Measurements from ENCODE around the gene SLC38A8. TPM values are rescaled to one million over a fixed set of nuclear protein-coding genes. Genes with fewer than 3 reads are reported as not detected.
A peak's percentile ranks its signal among the peaks of the same experiment; 100 is the strongest.

Gene SLC38A8
- total RNA-seq, 5 donors from 2014 or later (not counting 1 experiment from before 2014, with no cell fraction given), result not detected

- CTCF ChIA-PET, result no interaction called here
- peak in 1 of 4 experiments; percentile 24 for ATAC-seq (replicated peaks in 1 of 4)
- H3K4me1 Mint-ChIP-seq, result peaks cover 0 to 1% (median 0%) of the 10 kb centered on the region in 3 donors
Measured at GRCh38 chr16:83995754-83996153, 46.8 kb downstream of the SLC38A8 start.

GRCh38 chr16:83994703-83995102, 47.9 kb downstream of the SLC38A8 start:
- no peak overlapping the region for H3K4me3 ChIP-seq (ENCODE audit: control insufficient read depth in 1 of 2, extremely low read depth in 1 of 2, low read length in 1 of 2)
- Mint-ChIP-seq H3K27ac (no peak overlapping the region), H3K36me3 (no peaks in the 10 kb centered on the region), H3K4me3 (no peak overlapping the region), H3K9me3 (no peaks in the 10 kb centered on the region), H3K27me3 (peaks cover 40 to 64% of the 10 kb centered on the region in 2 donors), H3K4me1 (peaks cover 0 to 1% (median 0%) of the 10 kb centered on the region in 3 donors)
- ChIA-PET POLR2A (no interaction called here), CTCF (no interaction called here)
- 54% methylated on average over 9 of the region's 13 CpGs for WGBS (ENCODE audit: insufficient coverage)
- no peak for DNase-seq
- no peak for ATAC-seq (replicated peaks in 1 of 4)
- no peak overlapping the region for H3K27ac ChIP-seq (ENCODE audit: low read length)
- no peaks in the 10 kb centered on the region for H3K4me1 ChIP-seq (ENCODE audit: control insufficient read depth in 1 of 2, extremely low read depth in 1 of 2, insufficient read depth in 2 of 2, low read length in 2 of 2)
- H3K27me3 ChIP-seq (replicated peaks in 1 of 2; ENCODE audit: control insufficient read depth in 2 of 2, extremely low read depth in 1 of 2, insufficient read depth in 2 of 2, low read length in 1 of 2), result peaks cover 0 to 80% of the 10 kb centered on the region in 2 experiments
- H3K36me3 ChIP-seq (ENCODE audit: control insufficient read depth in 2 of 2, extremely low read depth in 1 of 2, insufficient read depth in 1 of 2, low read length in 1 of 2), result no peaks in the 10 kb centered on the region
- no peaks in the 10 kb centered on the region for H3K9me3 ChIP-seq

More at GRCh38 chr16:83995754-83996153, 46.8 kb downstream of the SLC38A8 start:
- H3K4me3 Mint-ChIP-seq, result no peak overlapping the region
- no peaks in the 10 kb centered on the region for H3K36me3 ChIP-seq (ENCODE audit: control insufficient read depth in 2 of 2, extremely low read depth in 1 of 2, insufficient read depth in 1 of 2, low read length in 1 of 2)
- no peak for DNase-seq
- peaks cover 38 to 58% of the 10 kb centered on the region in 2 donors for H3K27me3 Mint-ChIP-seq
- WGBS (ENCODE audit: insufficient coverage), result 14% methylated on average over 11 of the region's 21 CpGs
- POLR2A ChIA-PET, result no interaction called here
- no peak overlapping the region for H3K27ac ChIP-seq (ENCODE audit: low read length)
- no peak overlapping the region for H3K4me3 ChIP-seq (ENCODE audit: control insufficient read depth in 1 of 2, extremely low read depth in 1 of 2, low read length in 1 of 2)
- H3K27me3 ChIP-seq (replicated peaks in 1 of 2; ENCODE audit: control insufficient read depth in 2 of 2, extremely low read depth in 1 of 2, insufficient read depth in 2 of 2, low read length in 1 of 2), result peaks cover 0 to 81% of the 10 kb centered on the region in 2 experiments
- no peaks in the 10 kb centered on the region for H3K36me3 Mint-ChIP-seq
- no peaks in the 10 kb centered on the region for H3K9me3 Mint-ChIP-seq
- H3K27ac Mint-ChIP-seq, result no peak overlapping the region
- H3K9me3 ChIP-seq, result no peaks in the 10 kb centered on the region
- no peaks in the 10 kb centered on the region for H3K4me1 ChIP-seq (ENCODE audit: control insufficient read depth in 1 of 2, extremely low read depth in 1 of 2, insufficient read depth in 2 of 2, low read length in 2 of 2)

- peaks cover 0 to 75% of the 10 kb centered on the region in 2 experiments for H3K27me3 ChIP-seq (replicated peaks in 1 of 2; ENCODE audit: control insufficient read depth in 2 of 2, extremely low read depth in 1 of 2, insufficient read depth in 2 of 2, low read length in 1 of 2)
- no peak overlapping the region for H3K4me3 ChIP-seq (ENCODE audit: control insufficient read depth in 1 of 2, extremely low read depth in 1 of 2, low read length in 1 of 2)
- Mint-ChIP-seq H3K4me3 (no peak overlapping the region), H3K27ac (no peak overlapping the region), H3K36me3 (no peaks in the 10 kb centered on the region), H3K4me1 (peaks cover 0 to 1% (median 0%) of the 10 kb centered on the region in 3 donors), H3K9me3 (no peaks in the 10 kb centered on the region), H3K27me3 (peaks cover 44 to 63% of the 10 kb centered on the region in 2 donors)
- no peak for ATAC-seq (replicated peaks in 1 of 4)
- H3K36me3 ChIP-seq (ENCODE audit: control insufficient read depth in 2 of 2, extremely low read depth in 1 of 2, insufficient read depth in 1 of 2, low read length in 1 of 2), result no peaks in the 10 kb centered on the region
- 23% methylated on average over 6 of the region's 8 CpGs for WGBS (ENCODE audit: insufficient coverage)
- ChIA-PET POLR2A (no interaction called here), CTCF (no interaction called here)
- H3K27ac ChIP-seq (ENCODE audit: low read length), result no peak overlapping the region
- H3K9me3 ChIP-seq, result no peaks in the 10 kb centered on the region
- no peaks in the 10 kb centered on the region for H3K4me1 ChIP-seq (ENCODE audit: control insufficient read depth in 1 of 2, extremely low read depth in 1 of 2, insufficient read depth in 2 of 2, low read length in 2 of 2)
- DNase-seq, result peak in 1 of 35 experiments; percentile 9
Measured at GRCh38 chr16:83994087-83994486, 48.5 kb downstream of the SLC38A8 start.

- POLR2A ChIA-PET, result no interaction called here
- CTCF ChIA-PET, result no interaction called here
- 70% methylated on average over 2 of the region's 6 CpGs for WGBS (ENCODE audit: insufficient coverage)
- Histone ChIP-seq H3K9me3 (no peaks in the 10 kb centered on the region), H3K36me3 (ENCODE audit: control insufficient read depth in 2 of 2, extremely low read depth in 1 of 2, insufficient read depth in 1 of 2, low read length in 1 of 2) (no peaks in the 10 kb centered on the region), H3K27me3 (replicated peaks in 1 of 2; ENCODE audit: control insufficient read depth in 2 of 2, extremely low read depth in 1 of 2, insufficient read depth in 2 of 2, low read length in 1 of 2) (peaks cover 0 to 61% of the 10 kb centered on the region in 2 experiments), H3K27ac (ENCODE audit: low read length) (no peak overlapping the region), H3K4me3 (ENCODE audit: control insufficient read depth in 1 of 2, extremely low read depth in 1 of 2, low read length in 1 of 2) (no peak overlapping the region), H3K4me1 (ENCODE audit: control insufficient read depth in 1 of 2, extremely low read depth in 1 of 2, insufficient read depth in 2 of 2, low read length in 2 of 2) (no peaks in the 10 kb centered on the region)
- H3K36me3 Mint-ChIP-seq, result no peaks in the 10 kb centered on the region
- H3K4me1 Mint-ChIP-seq, result peaks cover 0 to 1% (median 0%) of the 10 kb centered on the region in 3 donors
- DNase-seq (no peak), ATAC-seq (replicated peaks in 1 of 4) (no peak)
- no peak overlapping the region for H3K27ac Mint-ChIP-seq
- H3K4me3 Mint-ChIP-seq, result no peak overlapping the region
- no peaks in the 10 kb centered on the region for H3K9me3 Mint-ChIP-seq
- peaks cover 41 to 58% of the 10 kb centered on the region in 2 donors for H3K27me3 Mint-ChIP-seq
Measured at GRCh38 chr16:83992624-83993023, 50.0 kb downstream of the SLC38A8 start.

- Histone ChIP-seq H3K36me3 (ENCODE audit: control insufficient read depth in 2 of 2, extremely low read depth in 1 of 2, insufficient read depth in 1 of 2, low read length in 1 of 2) (no peaks in the 10 kb centered on the region), H3K27me3 (replicated peaks in 1 of 2; ENCODE audit: control insufficient read depth in 2 of 2, extremely low read depth in 1 of 2, insufficient read depth in 2 of 2, low read length in 1 of 2) (peaks cover 0 to 43% of the 10 kb centered on the region in 2 experiments), H3K4me1 (ENCODE audit: control insufficient read depth in 1 of 2, extremely low read depth in 1 of 2, insufficient read depth in 2 of 2, low read length in 2 of 2) (no peaks in the 10 kb centered on the region), H3K4me3 (ENCODE audit: control insufficient read depth in 1 of 2, extremely low read depth in 1 of 2, low read length in 1 of 2) (no peak overlapping the region), H3K27ac (ENCODE audit: low read length) (no peak overlapping the region), H3K9me3 (no peaks in the 10 kb centered on the region)
- ATAC-seq (replicated peaks in 1 of 4) (no peak), DNase-seq (no peak)
- Mint-ChIP-seq H3K27ac (no peak overlapping the region), H3K9me3 (no peaks in the 10 kb centered on the region), H3K27me3 (peaks cover 32 to 59% of the 10 kb centered on the region in 2 donors), H3K36me3 (no peaks in the 10 kb centered on the region), H3K4me1 (peaks cover 0 to under 1% (median 0%) of the 10 kb centered on the region in 3 donors), H3K4me3 (no peak overlapping the region)
- WGBS (ENCODE audit: insufficient coverage), result 88% methylated on average over 7 of the region's 11 CpGs
- CTCF ChIA-PET, result no interaction called here
- POLR2A ChIA-PET, result no interaction called here
Measured at GRCh38 chr16:83990492-83990891, 52.1 kb downstream of the SLC38A8 start.

- Histone ChIP-seq H3K36me3 (ENCODE audit: control insufficient read depth in 2 of 2, extremely low read depth in 1 of 2, insufficient read depth in 1 of 2, low read length in 1 of 2) (no peaks in the 10 kb centered on the region), H3K27ac (ENCODE audit: low read length) (no peak overlapping the region), H3K27me3 (replicated peaks in 1 of 2; ENCODE audit: control insufficient read depth in 2 of 2, extremely low read depth in 1 of 2, insufficient read depth in 2 of 2, low read length in 1 of 2) (peaks cover 0 to 39% of the 10 kb centered on the region in 2 experiments), H3K9me3 (no peaks in the 10 kb centered on the region), H3K4me1 (ENCODE audit: control insufficient read depth in 1 of 2, extremely low read depth in 1 of 2, insufficient read depth in 2 of 2, low read length in 2 of 2) (no peaks in the 10 kb centered on the region), H3K4me3 (ENCODE audit: control insufficient read depth in 1 of 2, extremely low read depth in 1 of 2, low read length in 1 of 2) (no peak overlapping the region)
- Mint-ChIP-seq H3K4me1 (no peaks in the 10 kb centered on the region), H3K36me3 (no peaks in the 10 kb centered on the region), H3K27ac (no peak overlapping the region), H3K27me3 (peaks cover 23 to 50% of the 10 kb centered on the region in 2 donors), H3K4me3 (no peak overlapping the region), H3K9me3 (no peaks in the 10 kb centered on the region)
- ATAC-seq (replicated peaks in 1 of 4) (no peak), DNase-seq (no peak)
- whole genome bisulfite sequencing (ENCODE audit: insufficient coverage), result 78% methylated on average over 4 of the region's 8 CpGs
- ChIA-PET POLR2A (no interaction called here), CTCF (no interaction called here)
Measured at GRCh38 chr16:83989300-83989699, 53.3 kb downstream of the SLC38A8 start.

GRCh38 chr16:83983491-83983890, 59.1 kb downstream of the SLC38A8 start:
- Mint-ChIP-seq H3K9me3 (peaks cover 0 to 7% (median 2%) of the 10 kb centered on the region in 3 donors), H3K4me3 (no peak overlapping the region), H3K27me3 (peaks cover 0 to 8% of the 10 kb centered on the region in 2 donors), H3K36me3 (no peaks in the 10 kb centered on the region), H3K4me1 (no peaks in the 10 kb centered on the region), H3K27ac (no peak overlapping the region)
- ChIA-PET CTCF (no interaction called here), POLR2A (no interaction called here)
- Histone ChIP-seq H3K4me1 (ENCODE audit: control insufficient read depth in 1 of 2, extremely low read depth in 1 of 2, insufficient read depth in 2 of 2, low read length in 2 of 2) (no peaks in the 10 kb centered on the region), H3K27ac (ENCODE audit: low read length) (no peak overlapping the region), H3K36me3 (ENCODE audit: control insufficient read depth in 2 of 2, extremely low read depth in 1 of 2, insufficient read depth in 1 of 2, low read length in 1 of 2) (no peaks in the 10 kb centered on the region), H3K27me3 (replicated peaks in 1 of 2; ENCODE audit: control insufficient read depth in 2 of 2, extremely low read depth in 1 of 2, insufficient read depth in 2 of 2, low read length in 1 of 2) (peaks cover 0 to 13% of the 10 kb centered on the region in 2 experiments), H3K9me3 (no peaks in the 10 kb centered on the region), H3K4me3 (ENCODE audit: control insufficient read depth in 1 of 2, extremely low read depth in 1 of 2, low read length in 1 of 2) (no peak overlapping the region)
- DNase-seq (no peak), ATAC-seq (replicated peaks in 1 of 4) (no peak)
- no CpG with 5 or more reads among the region's 4 CpGs for WGBS (ENCODE audit: insufficient coverage)

Data from T-cell (primary cell).